Astrocyte (in vitro differentiated cells and primary cell): ENCODE results near the gene ANXA2.
"Not testable (repeated sequence)": the region's sequence is repeated elsewhere in the genome, so short reads cannot be mapped to it uniquely, and the experiment has no call there.

Source experiments
- CTCF ChIP-seq: IDR thresholded peaks from 2 replicates; pipeline ENCODE4 v1.5.1; 2011; ENCODE audit warnings: low read depth, mild to moderate bottlenecking, inconsistent platforms, low read length, moderate library complexity; ENCODE audit not compliant: insufficient read depth
- EZH2 ChIP-seq: IDR thresholded peaks from 2 replicates; pipeline ENCODE4 v1.6.1; 2012; ENCODE audit warnings: mild to moderate bottlenecking, low read length, inconsistent platforms; ENCODE audit not compliant: insufficient read depth

GRCh38 chr15:60410350-60410749 is 12.6 kb upstream of the ANXA2 start:
- not testable (repeated sequence) for TF ChIP-seq CTCF, EZH2
